ENCODE measurements around the gene TRIM66. TPM values are rescaled to one million over a fixed set of nuclear protein-coding genes. Genes with fewer than 3 reads are reported as not detected.

Gene TRIM66
- total and polyA plus RNA-seq, 10 of the 15 experiments (the other 5 are each of a cell fraction or from before 2014, with no cell fraction given), result 1.7 to 14.5 (median 7.4) TPM

- TF ChIP-seq CBX5 (IDR thresholded peaks at IDR 0.05; ENCODE audit: low read depth) (no peak; the same call in 1 of the 2 replicates), NFIC (IDR thresholded peaks at IDR 0.05; ENCODE audit: low read depth, low read length) (no peak), ZNF274 (IDR thresholded peaks at IDR 0.05; ENCODE audit: insufficient read depth, insufficient read length) (no peak), NRF1 (conservative IDR thresholded peaks at IDR 0.05; ENCODE audit: low read depth, low read length) (no peak), ZBTB11 (CRISPR knock-in tag; IDR thresholded peaks at IDR 0.05) (no peak), REST (IDR thresholded peaks at IDR 0.05; ENCODE audit: low read depth, low read length) (no peak), IKZF1 (conservative IDR thresholded peaks at IDR 0.05) (peak; percentile 72), ZBTB4 (CRISPR knock-in tag; IDR thresholded peaks at IDR 0.05) (no peak), HDAC6 (IDR thresholded peaks at IDR 0.05; ENCODE audit: unreplicated experiment) (peak; percentile 88), MYB (IDR thresholded peaks at IDR 0.05; ENCODE audit: borderline replicate concordance, low read depth, low read length) (no peak), CREM (IDR thresholded peaks at IDR 0.05; ENCODE audit: low read depth) (peak; percentile 76), TCF7 (IDR thresholded peaks at IDR 0.05; ENCODE audit: borderline replicate concordance) (no peak), ATF7 (IDR thresholded peaks at IDR 0.05; ENCODE audit: low read depth) (peak; percentile 46), IRF3 (IDR thresholded peaks at IDR 0.05) (no peak), BACH1 (IDR thresholded peaks at IDR 0.05; ENCODE audit: borderline replicate concordance) (peak; percentile 86), PBX3 (IDR thresholded peaks at IDR 0.05; ENCODE audit: insufficient replicate concordance, low read depth, low read length) (no peak), ZBED1 (IDR thresholded peaks at IDR 0.05; ENCODE audit: borderline replicate concordance) (peak; percentile 74; the same call in 1 of the 2 replicates)
These were observed at the start of gene TRIM66, which contains the start of gene RPL27A (continued) for GRCh38 chr11:8682303-8683114.

Measured in GM12878 (cell line).